HK-2 (cell line): ENCODE measurements around the gene CARD19.
A peak's percentile ranks its signal among the peaks of the same experiment; 100 is the strongest.
"Not testable (repeated sequence)": the region's sequence is repeated elsewhere in the genome, so short reads cannot be mapped to it uniquely, and the experiment has no call there.

Experiments
- DNase-seq: peaks from one replicate; pipeline ENCODE4 v3.0.0-alpha.2; 2018; ENCODE audit not compliant: unreplicated experiment

CARD19 gene

DNA sequence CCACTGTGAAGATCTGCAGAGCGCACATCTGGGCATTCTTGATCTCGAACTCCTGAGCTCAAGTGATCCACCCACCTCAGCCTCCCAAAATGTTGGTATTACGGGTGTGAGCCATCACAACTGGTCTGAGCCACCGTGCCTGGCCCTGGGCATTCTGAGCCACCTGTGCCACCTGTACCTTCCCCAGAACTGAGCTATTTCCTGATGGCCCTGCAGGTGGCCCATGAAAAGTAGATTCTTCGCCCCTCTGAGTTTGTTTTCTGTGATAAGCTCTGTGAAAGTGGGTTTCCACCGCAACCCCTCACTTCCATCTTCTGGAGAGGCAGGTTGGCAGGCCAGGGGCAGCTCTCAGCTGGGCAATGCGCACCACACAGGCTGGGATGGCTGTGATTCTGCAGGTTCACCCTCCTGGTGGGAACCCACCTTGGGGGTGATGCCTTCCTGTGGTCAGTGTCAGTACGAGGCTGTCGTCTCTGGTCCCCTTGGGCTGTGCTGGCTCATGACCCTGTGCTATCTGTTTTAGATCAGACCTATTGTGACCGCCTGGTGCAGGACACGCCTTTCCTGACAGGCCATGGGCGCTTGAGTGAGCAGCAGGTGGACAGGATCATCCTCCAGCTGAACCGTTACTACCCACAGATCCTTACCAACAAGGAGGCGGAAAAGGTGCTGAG, 11.3 kb downstream of the CARD19 start:
- DNase-seq = no peak

GRCh38 chr9:93107825-93108161, 11.8 kb downstream of the CARD19 start:
- no peak for DNase-seq

DNA sequence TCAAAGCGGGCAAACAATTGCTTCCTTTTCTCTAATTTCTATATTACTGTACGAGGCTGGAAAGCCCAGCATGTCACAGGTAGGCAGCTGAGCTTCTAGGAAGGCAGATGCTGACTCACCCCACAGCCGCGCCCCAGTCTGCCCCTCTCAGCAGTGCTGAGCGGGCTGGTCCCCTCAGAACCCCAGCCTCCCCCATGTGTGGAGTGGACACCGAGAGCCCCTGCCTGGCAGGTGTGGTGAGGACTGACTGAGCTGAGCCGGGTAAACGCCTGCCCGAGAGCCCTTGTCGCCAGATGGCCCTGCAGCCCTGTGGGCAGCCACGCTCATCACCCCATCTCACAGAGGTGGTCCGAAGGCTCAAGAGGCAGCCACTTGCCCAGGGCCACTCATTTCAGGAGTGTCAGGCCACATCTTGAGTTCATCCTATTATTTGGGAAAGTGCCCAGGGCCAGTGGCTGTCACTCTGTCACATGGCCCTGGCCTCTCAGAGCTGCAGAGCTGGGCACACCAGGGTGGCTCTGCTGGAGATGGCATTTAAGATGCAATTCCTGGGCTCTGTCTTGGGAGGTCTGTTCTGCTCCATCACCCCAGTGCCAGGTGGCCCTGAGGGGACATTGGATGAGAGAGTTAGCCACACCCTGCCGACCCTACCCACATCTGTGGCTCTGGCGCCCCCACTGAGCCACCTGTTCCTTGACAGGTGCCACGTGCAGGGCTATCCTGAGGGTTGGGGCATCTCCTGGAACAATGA, 12.4 kb downstream of the CARD19 start:
- DNase-seq = no peak

DNA sequence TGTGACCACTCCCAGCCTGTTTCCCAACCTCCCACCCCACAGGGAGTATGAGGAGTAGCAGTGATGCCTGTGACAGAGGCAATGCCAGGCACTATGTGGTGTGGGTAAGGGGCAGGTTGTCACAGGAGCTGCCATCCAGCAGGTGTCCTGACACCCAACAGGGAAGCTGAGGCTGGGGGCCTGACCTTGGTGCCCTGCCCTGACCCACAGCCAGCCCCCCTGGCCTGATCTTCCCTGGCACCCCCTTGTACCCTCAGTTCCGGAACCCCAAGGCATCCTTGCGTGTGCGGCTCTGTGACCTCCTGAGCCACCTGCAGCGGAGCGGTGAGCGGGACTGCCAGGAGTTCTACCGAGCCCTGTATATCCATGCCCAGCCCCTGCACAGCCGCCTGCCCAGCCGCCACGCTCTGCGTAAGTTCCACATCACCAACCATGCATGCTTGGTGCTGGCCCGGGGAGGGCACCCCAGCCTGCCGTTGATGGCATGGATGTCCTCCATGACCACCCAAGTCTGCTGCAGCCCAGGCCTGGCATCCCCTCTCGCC, 14.4 kb downstream of the CARD19 start:
- no peak for DNase-seq

DNA sequence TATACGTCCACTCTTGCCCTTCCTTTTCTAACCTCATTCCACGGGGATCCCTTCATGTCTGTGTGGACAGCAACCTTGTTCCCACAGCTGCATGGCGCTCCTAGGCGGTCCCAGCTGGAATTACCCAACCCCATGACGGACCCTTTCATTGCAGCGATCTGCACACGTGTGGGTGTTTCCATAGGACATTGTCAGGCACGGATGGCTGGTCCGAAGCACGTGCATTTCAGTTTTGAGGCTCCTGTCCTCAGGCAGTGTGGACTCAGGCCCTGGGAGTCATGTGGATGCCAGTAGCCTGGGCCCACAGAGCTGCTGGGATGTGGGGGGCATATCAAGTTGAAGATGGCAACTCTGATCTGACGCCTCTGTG, 15.0 kb downstream of the CARD19 start:
- no peak for DNase-seq

GRCh38 chr9:93111371-93112115, 15.5 kb downstream of the CARD19 start:
- DNase-seq = peak; percentile 82

DNA sequence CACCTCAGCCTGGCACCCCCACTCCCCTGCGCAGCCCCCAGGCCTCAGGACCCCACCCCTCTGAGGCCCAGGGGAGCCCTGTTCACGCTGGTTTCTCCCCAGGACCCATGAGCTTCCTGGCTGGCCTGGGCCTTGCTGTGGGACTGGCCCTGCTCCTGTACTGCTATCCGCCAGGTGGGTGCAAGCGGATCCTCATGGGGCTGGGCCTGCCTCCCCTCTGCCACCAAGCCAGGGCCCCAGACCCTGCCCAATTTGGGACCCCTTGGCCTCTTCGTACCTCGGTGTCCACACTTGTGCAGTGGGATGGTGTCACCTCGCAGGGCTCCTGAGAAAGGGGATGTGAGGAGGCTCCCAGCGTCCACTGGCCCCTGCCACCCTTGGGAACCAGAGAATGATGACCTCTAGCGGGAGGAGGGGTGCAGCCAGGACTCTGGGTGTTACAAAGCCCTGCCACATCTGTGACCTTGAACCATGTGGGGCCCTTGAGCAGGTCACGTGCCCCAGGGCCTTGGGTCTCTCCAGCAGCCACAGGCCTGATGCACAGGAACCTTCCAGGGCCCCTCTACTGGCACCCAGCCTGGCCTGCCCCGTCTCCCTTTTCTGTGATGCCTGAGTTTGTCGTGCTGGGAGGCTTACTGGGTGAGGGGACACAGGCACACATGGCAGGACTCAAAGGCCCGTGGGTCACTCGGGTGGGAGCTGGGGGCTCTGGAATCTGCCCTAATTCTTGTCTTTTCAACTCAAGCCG, 16.3 kb downstream of the CARD19 start:
- no peak for DNase-seq

- no peak for DNase-seq
These were observed 16.9 kb downstream of the CARD19 start for GRCh38 chr9:93112864-93113389.

DNA sequence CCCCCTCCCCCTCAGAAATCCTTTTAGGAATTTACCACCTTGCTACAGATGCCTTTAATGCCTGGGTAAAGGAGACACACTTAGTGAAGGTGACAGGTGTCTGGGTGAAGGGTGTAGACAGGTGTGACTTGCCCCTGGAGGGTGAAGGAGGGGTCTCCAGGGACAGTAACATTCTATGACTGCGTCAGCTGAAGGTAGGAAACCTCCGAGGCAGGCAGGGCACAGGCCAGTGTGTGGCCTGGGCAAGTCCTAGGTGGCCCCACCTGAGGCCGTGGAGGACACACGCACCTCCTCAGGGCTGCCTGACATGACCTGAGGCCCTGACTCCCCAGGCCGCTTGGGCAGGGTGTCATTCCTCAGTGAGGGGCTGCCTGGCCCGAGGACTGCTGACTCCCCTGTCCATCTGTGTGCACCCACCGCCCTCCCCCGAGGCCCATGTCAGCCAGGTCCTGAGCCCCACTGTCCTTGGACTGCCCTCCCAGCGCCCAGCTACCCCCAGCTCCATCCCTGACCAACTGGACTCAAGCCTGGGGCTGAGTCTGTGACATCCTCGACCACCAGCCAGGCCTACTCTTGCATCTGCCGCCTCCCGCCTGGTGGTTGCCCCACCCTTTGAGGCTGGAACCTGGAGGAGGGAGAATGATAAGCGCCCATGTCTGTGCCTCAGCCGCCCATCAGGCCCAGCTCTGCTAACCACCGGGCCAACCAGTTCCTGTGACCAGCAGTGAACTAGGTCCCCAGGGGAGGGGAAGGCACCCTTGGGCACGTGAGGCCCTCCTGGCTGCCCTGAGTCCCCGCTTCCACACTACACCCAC, 18.4 kb downstream of the CARD19 start:
- no peak for DNase-seq

- DNase-seq = no peak
These were observed 18.9 kb downstream of the CARD19 start for GRCh38 chr9:93114984-93115335.

DNA sequence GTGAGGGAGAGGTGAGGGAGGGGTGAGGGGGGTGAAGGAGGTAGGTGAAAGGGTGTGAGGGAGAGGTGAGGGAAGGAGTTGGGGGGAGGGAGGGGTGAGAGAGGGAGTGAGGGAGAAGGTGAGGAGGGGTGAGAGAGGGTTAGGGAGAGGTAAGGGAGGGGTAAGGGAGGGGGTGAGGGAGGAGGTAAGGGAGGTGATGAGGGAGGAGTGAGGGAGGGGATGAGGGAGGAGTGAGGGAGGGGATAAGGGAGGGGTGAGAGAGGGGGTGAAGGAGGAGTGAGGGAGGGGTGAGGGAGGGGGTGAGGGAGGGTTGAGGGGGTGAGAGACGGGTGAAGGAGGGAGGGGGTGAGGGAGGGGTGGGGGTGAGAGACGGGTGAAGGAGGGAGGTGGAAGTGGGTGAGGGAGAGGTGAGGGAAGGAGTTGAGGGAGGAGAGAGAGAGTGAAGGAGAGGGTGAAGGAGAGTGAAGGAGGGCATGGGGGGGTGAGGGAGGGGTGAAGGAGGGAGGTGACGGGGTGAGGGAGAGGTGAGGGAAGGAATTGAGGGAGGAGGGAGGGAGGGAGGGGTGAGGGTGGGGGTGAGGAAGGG, 19.6 kb downstream of the CARD19 start:
- no peak for DNase-seq

DNA sequence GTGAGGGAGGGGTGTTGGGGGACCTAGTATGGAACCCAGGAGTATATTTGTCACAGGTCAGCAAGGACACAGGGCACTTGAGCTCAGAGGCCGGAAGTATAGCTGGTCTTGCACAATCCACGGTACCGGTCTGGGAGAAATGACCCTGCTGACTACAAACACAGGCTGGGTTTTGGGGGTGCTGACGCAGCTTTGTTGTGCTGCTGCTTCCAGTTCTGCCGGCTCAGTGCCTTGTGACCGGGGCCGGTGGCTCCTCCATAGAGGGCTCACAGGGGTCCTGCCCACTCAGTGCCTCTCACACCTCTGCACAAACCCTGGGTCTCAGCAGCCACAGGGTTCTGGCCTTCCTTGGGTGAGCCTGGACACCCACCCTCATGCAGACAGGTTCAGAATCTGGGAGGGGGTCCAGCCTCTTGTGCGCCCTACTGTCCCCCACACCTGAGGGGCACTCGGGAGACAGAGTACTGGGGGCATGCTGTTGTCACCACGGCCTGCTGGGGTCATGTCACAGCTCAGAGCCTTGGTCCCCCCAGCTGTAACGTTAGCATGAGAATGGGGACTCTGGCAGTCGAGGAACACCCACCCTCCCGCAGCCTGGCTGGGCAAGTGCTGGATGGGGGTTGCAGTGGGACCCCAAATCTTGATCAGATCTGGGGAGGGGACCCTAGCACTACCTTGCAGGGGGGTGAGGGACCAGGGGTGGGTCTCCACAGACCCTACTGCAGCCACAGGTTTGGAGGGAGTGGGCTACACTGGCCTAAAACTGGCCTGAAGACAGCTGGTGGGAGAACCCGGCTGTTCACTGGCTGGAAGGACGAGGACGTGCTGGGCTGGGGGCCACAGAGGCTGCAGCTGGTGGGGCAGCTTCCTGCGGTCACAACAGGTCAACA, 20.3 kb downstream of the CARD19 start:
- peak; percentile 57 for DNase-seq

GRCh38 chr9:93117521-93117920, 21.5 kb downstream of the CARD19 start:
- not testable (repeated sequence) for DNase-seq

DNA sequence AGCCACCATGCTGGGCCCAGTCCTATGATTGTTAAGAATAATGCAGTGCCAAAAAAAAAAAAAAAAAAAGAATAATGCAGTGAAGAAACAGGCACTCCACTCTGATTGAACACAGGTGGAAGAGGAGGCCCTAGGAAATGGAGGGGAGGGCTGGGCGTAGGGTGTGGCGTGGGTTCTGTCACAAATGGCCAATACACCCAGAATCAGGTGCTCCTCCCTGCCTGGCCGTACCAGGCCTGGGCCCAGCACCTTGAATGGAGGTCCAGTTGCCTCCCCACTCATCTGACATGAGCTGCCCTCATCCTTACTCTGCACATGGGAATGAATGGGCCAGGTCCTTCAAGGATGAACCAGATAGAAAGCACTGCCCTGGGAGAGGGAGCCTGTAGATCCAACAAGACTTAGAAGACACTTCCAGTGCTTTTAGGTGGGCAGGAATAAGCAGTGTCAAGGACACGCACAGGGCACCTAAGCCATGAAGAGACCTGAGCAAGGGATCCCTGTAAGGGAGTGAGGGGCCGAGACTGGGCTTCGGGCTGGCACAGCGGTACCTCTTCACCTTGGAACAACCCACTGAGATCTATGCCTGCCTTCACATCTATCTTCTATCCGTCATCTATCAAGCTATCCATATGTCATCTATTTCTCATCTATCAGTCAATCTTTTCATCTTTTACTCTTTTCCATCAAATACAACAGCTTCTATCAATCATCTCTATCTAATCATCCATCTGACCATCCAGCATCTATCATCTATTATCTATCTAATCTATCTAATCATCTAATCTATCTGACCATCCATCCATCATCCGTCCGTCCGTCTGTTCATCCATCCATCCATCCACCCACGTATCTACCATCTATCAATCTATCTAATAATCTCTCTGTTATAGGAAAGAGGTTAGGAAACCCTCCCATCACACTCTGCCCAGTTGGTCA, 22.2 kb downstream of the CARD19 start:
- DNase-seq = no peak

GRCh38 chr9:93118863-93119702, 23.1 kb downstream of the CARD19 start:
- no peak for DNase-seq

- DNase-seq = no peak
These were observed 23.6 kb downstream of the CARD19 start for GRCh38 chr9:93119703-93119952.

DNA sequence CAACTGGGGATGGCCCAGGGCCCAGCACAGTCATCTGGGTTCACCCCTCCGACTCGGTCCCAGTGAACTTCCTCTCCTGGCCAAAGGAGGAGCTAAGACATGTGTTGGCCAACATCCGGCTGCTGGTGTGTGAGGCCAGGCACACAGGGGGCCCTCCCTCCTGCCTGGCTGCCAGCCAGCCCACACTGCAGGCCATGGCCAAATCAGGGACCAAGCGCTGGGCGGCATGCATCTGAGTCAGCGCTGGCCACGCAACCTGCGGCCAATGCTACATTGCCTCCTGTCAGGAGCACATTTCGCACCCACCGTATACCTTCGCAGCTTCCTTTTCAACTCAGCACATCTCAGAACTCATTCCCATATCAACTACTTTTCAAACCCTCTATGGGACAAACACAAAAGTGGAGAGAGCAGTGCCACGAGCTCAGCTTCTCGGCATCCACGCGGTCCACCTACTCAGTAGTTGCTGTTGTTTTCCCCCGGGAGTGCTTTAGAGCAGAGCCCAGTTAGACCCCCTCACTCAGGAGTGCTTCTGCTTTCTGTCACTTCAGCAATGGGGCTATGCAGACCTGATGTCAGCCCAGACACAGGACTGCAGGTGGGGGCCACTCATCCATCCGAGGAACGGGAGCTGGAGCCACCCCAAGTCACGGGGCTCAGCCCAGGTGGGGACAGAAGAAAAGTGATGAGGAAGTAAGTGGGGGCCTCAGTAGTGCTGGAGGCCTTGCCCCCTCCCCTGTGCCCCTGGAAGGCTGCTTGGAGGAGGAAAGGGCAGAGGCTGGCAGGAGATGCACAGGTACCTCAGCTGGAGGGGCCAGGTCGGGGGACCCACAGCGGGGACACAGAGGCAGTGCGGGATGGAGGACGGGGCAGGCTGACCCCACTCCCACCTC, 24.2 kb downstream of the CARD19 start:
- DNase-seq = peak; percentile 96
